ENCODE results near the gene LRRFIP1.
A peak's percentile ranks its signal among the peaks of the same experiment; 100 is the strongest.

Gene LRRFIP1

DNA sequence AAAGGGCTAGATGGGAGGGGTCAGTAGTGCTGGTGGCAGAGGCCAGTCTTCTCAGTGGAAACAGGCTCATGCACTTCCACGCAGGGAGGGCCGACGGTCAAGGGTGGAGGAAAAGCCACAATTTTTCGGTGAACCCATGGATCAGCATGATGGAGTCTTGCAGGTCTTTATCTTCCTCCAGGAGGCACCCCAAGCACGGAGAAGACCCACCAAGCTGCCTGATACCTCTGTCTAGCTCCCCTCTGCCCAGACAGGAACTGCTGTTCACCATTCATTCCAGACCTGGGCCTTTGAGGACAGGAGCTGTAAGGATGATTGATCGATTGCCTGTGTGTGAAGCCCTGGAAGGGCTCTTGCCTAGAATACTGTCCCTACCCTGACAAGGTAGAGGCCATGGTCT lies 2.8 kb upstream of the LRRFIP1 start:
- H3K4me3 ChIP-seq (ENCODE audit: low read depth, low read length): no peak overlapping the region
- H3K4me1 ChIP-seq (ENCODE audit: control insufficient read depth, insufficient read depth, low read length): peaks cover 20% of the 10 kb centered on the region
- H3K9me3 ChIP-seq (ENCODE audit: control insufficient read depth, insufficient read depth, low read depth, low read length): no peaks in the 10 kb centered on the region; the same call in 1 of the 2 replicates
- no peak overlapping the region for H3K27ac ChIP-seq (ENCODE audit: low read depth, low read length)
- H3K27me3 ChIP-seq (ENCODE audit: control insufficient read depth, insufficient read depth, low read length): peaks cover 31% of the 10 kb centered on the region
- peaks cover 3% of the 10 kb centered on the region; the same call in 1 of the 2 replicates for H3K36me3 ChIP-seq (ENCODE audit: control insufficient read depth, insufficient read depth, low read length)
- H3K9ac ChIP-seq (ENCODE audit: low read length): no peak overlapping the region

DNA sequence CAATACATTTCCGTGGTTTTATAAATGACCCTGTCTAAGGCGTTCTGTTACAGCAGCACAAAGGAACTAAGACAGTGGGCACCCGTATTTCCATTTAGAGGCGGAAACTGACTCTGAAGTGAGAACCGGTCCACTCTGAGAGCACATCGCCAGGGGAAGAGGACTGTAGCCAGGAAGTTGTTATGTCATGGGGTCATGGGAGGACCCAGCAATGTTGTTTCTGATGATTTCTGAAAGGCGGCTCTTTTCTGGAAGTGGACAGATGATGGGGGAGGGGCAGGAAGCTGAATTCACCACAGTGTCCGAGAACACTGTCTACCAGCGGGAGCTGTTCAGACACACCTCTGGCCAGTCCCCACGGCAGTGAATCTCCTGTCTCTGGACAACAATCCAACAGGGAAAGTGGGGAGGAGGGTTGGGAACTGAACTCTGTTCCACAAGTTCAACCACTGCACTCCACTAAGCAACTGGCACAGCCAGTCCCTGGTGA lies 2.1 kb upstream of the LRRFIP1 start:
- no peak overlapping the region for H3K27ac ChIP-seq (ENCODE audit: low read depth, low read length)
- peaks cover 3% of the 10 kb centered on the region; the same call in 1 of the 2 replicates for H3K36me3 ChIP-seq (ENCODE audit: control insufficient read depth, insufficient read depth, low read length)
- peaks cover 31% of the 10 kb centered on the region for H3K27me3 ChIP-seq (ENCODE audit: control insufficient read depth, insufficient read depth, low read length)
- H3K4me1 ChIP-seq (ENCODE audit: control insufficient read depth, insufficient read depth, low read length): peaks cover 20% of the 10 kb centered on the region
- H3K4me3 ChIP-seq (ENCODE audit: low read depth, low read length): no peak overlapping the region
- no peaks in the 10 kb centered on the region; the same call in 1 of the 2 replicates for H3K9me3 ChIP-seq (ENCODE audit: control insufficient read depth, insufficient read depth, low read depth, low read length)
- H3K9ac ChIP-seq (ENCODE audit: low read length): no peak overlapping the region

DNA sequence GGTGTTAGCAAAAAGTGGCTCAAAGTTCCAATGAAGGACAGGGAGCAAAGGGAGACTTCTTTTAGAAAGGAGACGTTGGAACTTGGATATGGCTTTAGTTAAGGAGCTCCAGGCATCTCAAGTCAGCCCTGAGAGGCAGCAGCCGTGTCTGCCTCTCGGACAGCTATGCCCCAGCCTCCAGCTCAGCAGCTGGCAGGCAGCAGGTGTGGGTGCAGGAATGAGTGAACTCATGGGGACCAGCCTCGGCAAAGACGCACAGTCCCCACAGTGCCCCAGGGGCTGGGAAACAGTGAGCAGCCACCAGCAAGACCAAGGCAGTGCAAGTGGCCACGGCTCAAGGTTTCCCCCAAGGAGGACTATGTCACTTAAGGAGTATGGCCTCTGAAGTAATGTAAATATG lies 1.6 kb upstream of the LRRFIP1 start:
- H3K4me1 ChIP-seq (ENCODE audit: control insufficient read depth, insufficient read depth, low read length): peaks cover 23% of the 10 kb centered on the region

DNA sequence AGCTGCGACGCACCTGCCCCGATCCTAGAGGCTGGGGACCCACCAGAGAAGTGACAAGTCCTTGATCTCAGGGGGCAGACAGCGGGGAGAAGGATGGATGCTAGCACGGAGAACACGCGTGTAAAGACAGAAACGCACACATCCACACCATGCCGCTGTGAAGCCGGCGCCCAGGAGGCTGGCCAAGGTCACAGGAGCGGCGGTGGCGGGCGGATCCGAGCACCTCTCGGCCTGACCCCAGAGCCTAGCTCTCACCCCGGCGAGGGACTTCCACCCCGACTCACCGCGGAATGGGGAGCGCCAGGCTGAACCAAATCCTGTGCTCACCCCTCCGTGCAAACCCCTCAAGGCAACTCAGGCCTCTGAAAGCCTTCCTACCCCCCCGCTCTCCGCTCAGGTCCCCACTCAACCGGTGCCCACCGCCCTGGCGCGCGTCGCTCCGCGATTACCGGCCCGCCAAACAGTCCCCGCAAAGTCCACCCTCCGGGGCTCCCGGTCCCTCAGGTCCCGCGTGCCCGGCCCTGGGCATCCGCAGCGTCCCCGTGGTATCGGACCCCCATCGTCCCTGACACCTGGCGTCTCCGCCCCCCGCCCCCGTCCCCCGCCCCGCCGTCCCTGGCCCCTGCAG lies 460 bp upstream of the LRRFIP1 start:
- Histone ChIP-seq H3K4me3 (ENCODE audit: low read depth, low read length) (peak overlapping the region; percentile 59), H3K27me3 (ENCODE audit: control insufficient read depth, insufficient read depth, low read length) (peaks cover 31% of the 10 kb centered on the region), H3K9me3 (ENCODE audit: control insufficient read depth, insufficient read depth, low read depth, low read length) (no peaks in the 10 kb centered on the region), H3K9ac (ENCODE audit: low read length) (peak overlapping the region; percentile 51), H3K4me1 (ENCODE audit: control insufficient read depth, insufficient read depth, low read length) (peaks cover 23% of the 10 kb centered on the region), H3K27ac (ENCODE audit: low read depth, low read length) (no peak overlapping the region), H3K36me3 (ENCODE audit: control insufficient read depth, insufficient read depth, low read length) (peaks cover 10% of the 10 kb centered on the region; the same call in 1 of the 2 replicates)

More for the DNA sequence above, 1.6 kb upstream of the LRRFIP1 start:
- H3K27me3 ChIP-seq (ENCODE audit: control insufficient read depth, insufficient read depth, low read length): peaks cover 31% of the 10 kb centered on the region
- H3K4me3 ChIP-seq (ENCODE audit: low read depth, low read length): no peak overlapping the region
- no peak overlapping the region for H3K27ac ChIP-seq (ENCODE audit: low read depth, low read length)
- H3K9me3 ChIP-seq (ENCODE audit: control insufficient read depth, insufficient read depth, low read depth, low read length): no peaks in the 10 kb centered on the region
- peaks cover 5% of the 10 kb centered on the region; the same call in 1 of the 2 replicates for H3K36me3 ChIP-seq (ENCODE audit: control insufficient read depth, insufficient read depth, low read length)
- no peak overlapping the region for H3K9ac ChIP-seq (ENCODE audit: low read length)

DNA sequence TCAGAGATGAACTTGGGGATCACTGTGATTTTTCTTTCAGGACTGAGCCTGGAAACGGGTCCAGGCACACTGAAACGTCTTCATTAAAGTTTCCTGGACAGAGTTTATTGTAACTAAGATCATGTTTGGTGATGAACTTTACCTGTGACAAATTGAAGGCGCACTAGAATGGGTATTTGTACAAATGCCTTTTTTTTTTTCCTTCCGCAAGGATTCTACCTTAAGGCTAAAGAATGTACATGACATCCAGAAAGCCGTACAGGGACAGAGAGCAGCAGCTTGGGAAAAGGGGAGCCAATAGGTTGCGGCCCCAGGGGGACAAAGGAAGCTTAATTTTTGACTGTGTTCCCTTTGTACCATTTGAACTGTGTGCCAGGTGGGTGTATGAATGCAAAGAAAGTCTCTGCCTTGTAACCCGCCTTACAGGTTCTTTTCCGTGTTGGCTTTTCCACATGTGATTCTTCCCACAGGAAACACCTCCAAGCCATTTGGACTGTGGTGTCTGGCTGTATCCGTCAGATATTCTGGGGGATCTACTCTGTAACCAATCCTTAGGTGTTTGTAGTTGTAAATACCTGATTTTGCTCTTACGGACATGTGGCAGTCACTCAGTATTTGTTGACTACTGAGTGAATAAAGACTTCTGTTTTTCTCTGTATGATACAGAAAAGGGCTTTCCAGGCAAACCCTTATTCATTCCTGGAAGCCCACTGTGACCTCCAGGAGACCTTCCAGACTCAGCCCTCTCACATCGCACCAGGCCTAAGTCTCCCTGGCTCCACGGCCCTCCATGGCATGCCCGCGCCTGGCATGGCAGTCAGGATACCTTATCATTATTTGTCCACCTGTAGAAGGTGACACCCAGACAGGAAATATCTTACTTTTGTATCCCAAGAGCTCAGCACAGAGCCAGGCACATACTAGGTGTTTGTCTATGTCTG lies 1.1 kb downstream of the LRRFIP1 start:
- no peaks in the 10 kb centered on the region for H3K9me3 ChIP-seq (ENCODE audit: control insufficient read depth, insufficient read depth, low read depth, low read length)
- peak overlapping the region; percentile 44 for H3K9ac ChIP-seq (ENCODE audit: low read length)
- peaks cover 21% of the 10 kb centered on the region; the same call in 1 of the 2 replicates for H3K36me3 ChIP-seq (ENCODE audit: control insufficient read depth, insufficient read depth, low read length)
- H3K27ac ChIP-seq (ENCODE audit: low read depth, low read length): no peak overlapping the region
- peaks cover 23% of the 10 kb centered on the region for H3K4me1 ChIP-seq (ENCODE audit: control insufficient read depth, insufficient read depth, low read length)
- peak overlapping the region; percentile 64 for H3K4me3 ChIP-seq (ENCODE audit: low read depth, low read length)
- H3K27me3 ChIP-seq (ENCODE audit: control insufficient read depth, insufficient read depth, low read length): peaks cover 31% of the 10 kb centered on the region

DNA sequence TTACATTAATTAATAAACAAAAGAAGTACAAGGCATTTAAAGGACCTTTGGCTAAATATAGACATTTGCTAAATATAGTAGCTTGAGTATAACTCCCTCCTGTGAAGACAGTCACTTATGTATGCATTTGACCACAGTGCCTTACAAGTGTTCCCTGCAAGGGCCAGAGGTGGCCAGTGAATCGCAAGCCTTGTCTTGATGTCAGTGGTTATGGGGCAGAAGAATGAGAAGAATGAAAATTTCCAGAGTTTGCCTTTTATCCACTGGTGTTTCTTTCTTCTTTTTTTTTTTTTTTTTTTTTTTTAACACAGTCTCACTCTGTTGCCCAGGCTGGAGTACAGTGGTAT lies 1.8 kb downstream of the LRRFIP1 start:
- H3K4me3 ChIP-seq (ENCODE audit: low read depth, low read length): peak overlapping the region; percentile 64; the same call in 1 of the 2 replicates

GRCh38 chr2:237629739-237630138 lies 2.4 kb downstream of the LRRFIP1 start:
- Histone ChIP-seq H3K4me1 (ENCODE audit: control insufficient read depth, insufficient read depth, low read length) (peaks cover 23% of the 10 kb centered on the region), H3K9ac (ENCODE audit: low read length) (no peak overlapping the region), H3K27ac (ENCODE audit: low read depth, low read length) (no peak overlapping the region), H3K27me3 (ENCODE audit: control insufficient read depth, insufficient read depth, low read length) (peaks cover 31% of the 10 kb centered on the region), H3K36me3 (ENCODE audit: control insufficient read depth, insufficient read depth, low read length) (peaks cover 27% of the 10 kb centered on the region; the same call in 1 of the 2 replicates), H3K9me3 (ENCODE audit: control insufficient read depth, insufficient read depth, low read depth, low read length) (peaks cover 8% of the 10 kb centered on the region), H3K4me3 (ENCODE audit: low read depth, low read length) (no peak overlapping the region)

More for the DNA sequence above, 1.8 kb downstream of the LRRFIP1 start:
- Histone ChIP-seq H3K36me3 (ENCODE audit: control insufficient read depth, insufficient read depth, low read length) (peaks cover 24% of the 10 kb centered on the region; the same call in 1 of the 2 replicates), H3K4me1 (ENCODE audit: control insufficient read depth, insufficient read depth, low read length) (peaks cover 23% of the 10 kb centered on the region), H3K27ac (ENCODE audit: low read depth, low read length) (no peak overlapping the region), H3K27me3 (ENCODE audit: control insufficient read depth, insufficient read depth, low read length) (peaks cover 31% of the 10 kb centered on the region), H3K9ac (ENCODE audit: low read length) (no peak overlapping the region), H3K9me3 (ENCODE audit: control insufficient read depth, insufficient read depth, low read depth, low read length) (peaks cover 2% of the 10 kb centered on the region)

DNA sequence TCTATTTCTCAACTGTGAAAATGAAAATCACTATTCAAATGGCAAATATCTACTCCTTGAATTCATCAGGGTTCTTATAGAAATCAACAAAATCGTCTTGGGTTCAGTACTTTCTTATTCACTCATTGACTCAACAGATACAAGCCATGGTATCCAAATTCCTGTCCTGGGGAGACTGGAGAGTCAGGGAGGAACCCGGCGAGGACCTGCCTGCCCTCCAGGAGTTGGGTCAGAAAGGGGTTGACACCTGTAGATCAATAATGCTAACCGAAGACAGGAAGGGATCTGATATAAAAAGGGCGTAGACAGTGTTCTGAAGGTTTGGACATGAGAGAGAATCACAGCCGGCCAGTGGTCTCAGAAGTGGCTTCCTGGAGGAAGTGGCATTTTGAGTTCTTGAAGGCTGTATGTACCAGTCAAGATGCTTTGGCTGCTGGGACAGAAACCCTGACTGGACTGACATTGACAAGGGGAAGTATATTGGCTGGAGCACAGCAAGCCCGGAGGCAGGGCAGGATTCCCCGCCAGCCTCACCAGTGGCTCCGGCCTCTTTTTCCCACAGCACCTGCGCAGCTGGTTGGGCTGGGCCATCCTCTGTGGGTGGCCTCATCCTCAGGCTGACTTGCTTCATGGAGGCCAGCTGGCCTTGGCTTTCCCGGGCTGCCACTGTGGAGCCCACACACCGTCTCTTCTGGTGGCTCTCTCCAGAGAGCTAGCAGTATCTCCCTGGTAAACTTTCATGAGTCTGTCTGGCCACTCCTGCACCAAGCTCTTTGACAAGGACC lies 3.0 kb downstream of the LRRFIP1 start:
- H3K9me3 ChIP-seq (ENCODE audit: control insufficient read depth, insufficient read depth, low read depth, low read length): peaks cover 14% of the 10 kb centered on the region
- H3K27me3 ChIP-seq (ENCODE audit: control insufficient read depth, insufficient read depth, low read length): peaks cover 26% of the 10 kb centered on the region
- no peak overlapping the region for H3K9ac ChIP-seq (ENCODE audit: low read length)
- peaks cover 23% of the 10 kb centered on the region for H3K4me1 ChIP-seq (ENCODE audit: control insufficient read depth, insufficient read depth, low read length)
- peaks cover 27% of the 10 kb centered on the region; the same call in 1 of the 2 replicates for H3K36me3 ChIP-seq (ENCODE audit: control insufficient read depth, insufficient read depth, low read length)
- no peak overlapping the region for H3K27ac ChIP-seq (ENCODE audit: low read depth, low read length)
- H3K4me3 ChIP-seq (ENCODE audit: low read depth, low read length): no peak overlapping the region

- Histone ChIP-seq H3K27ac (ENCODE audit: low read depth, low read length) (no peak overlapping the region), H3K4me3 (ENCODE audit: low read depth, low read length) (no peak overlapping the region), H3K4me1 (ENCODE audit: control insufficient read depth, insufficient read depth, low read length) (peaks cover 23% of the 10 kb centered on the region), H3K9me3 (ENCODE audit: control insufficient read depth, insufficient read depth, low read depth, low read length) (peaks cover 15% of the 10 kb centered on the region), H3K27me3 (ENCODE audit: control insufficient read depth, insufficient read depth, low read length) (peaks cover 19% of the 10 kb centered on the region), H3K36me3 (ENCODE audit: control insufficient read depth, insufficient read depth, low read length) (peaks cover 27% of the 10 kb centered on the region; the same call in 1 of the 2 replicates), H3K9ac (ENCODE audit: low read length) (no peak overlapping the region)
Measured at GRCh38 chr2:237631007-237631785, 3.8 kb downstream of the LRRFIP1 start.

Measured in HUES6 (cell line).